H9 (cell line): ENCODE data around the gene NAMPT. TPM values are rescaled to one million over a fixed set of nuclear protein-coding genes. Genes with fewer than 3 reads are reported as not detected.

Source experiments
- DNase-seq: peaks from one replicate; pipeline ENCODE4 v3.0.0-alpha.2; 2017
- H2AFZ ChIP-seq: one replicate; pipeline ENCODE4 v1.6.1; 2013; ENCODE audit warnings: mild to moderate bottlenecking, low read length, control low read depth, moderate library complexity
- H2AK5ac ChIP-seq: 2 replicates; pipeline ENCODE4 v1.6.1; 2013; ENCODE audit warnings: low read length, control low read depth, mixed read lengths; ENCODE audit not compliant: insufficient read length
- H2BK120ac ChIP-seq: one replicate; pipeline ENCODE4 v1.6.1; 2013; ENCODE audit warnings: low read depth, mild to moderate bottlenecking, low read length, control low read depth, inconsistent platforms; ENCODE audit not compliant: poor library complexity, severe bottlenecking
- H2BK12ac ChIP-seq: 2 replicates; pipeline ENCODE4 v1.6.1; 2013; ENCODE audit warnings: low read length, control low read depth, mixed read lengths, low read depth; ENCODE audit not compliant: insufficient read length
- H2BK15ac ChIP-seq: 2 replicates; pipeline ENCODE4 v1.6.1; 2013; ENCODE audit warnings: low read depth, low read length, control low read depth
- H2BK20ac ChIP-seq: one replicate; pipeline ENCODE4 v1.6.1; 2013; ENCODE audit warnings: low read depth, mild to moderate bottlenecking, low read length, control low read depth, inconsistent platforms; ENCODE audit not compliant: poor library complexity, severe bottlenecking
- H2BK5ac ChIP-seq: 2 replicates; pipeline ENCODE4 v1.6.1; 2013; ENCODE audit warnings: low read length, control low read depth, mixed read lengths; ENCODE audit not compliant: insufficient read length
- H3K14ac ChIP-seq: 2 replicates; pipeline ENCODE4 v1.6.1; 2013; ENCODE audit warnings: low read length, control low read depth; ENCODE audit not compliant: insufficient read depth
- H3K18ac ChIP-seq: 2 replicates; pipeline ENCODE4 v1.6.1; 2013; ENCODE audit warnings: low read depth, mild to moderate bottlenecking, mixed read lengths, low read length, control low read depth; ENCODE audit not compliant: insufficient read length
- H3K23ac ChIP-seq: 2 replicates; pipeline ENCODE4 v1.6.1; 2013; ENCODE audit warnings: low read length, control low read depth, mixed read lengths, low read depth; ENCODE audit not compliant: insufficient read length
- H3K23me2 ChIP-seq: 2 replicates; pipeline ENCODE4 v1.6.1; 2013; ENCODE audit warnings: low read depth, mild to moderate bottlenecking, mixed read lengths, low read length, control low read depth; ENCODE audit not compliant: insufficient read length, poor library complexity, severe bottlenecking
- H3K27ac ChIP-seq: 2 replicates; pipeline ENCODE4 v1.5.1; 2013; ENCODE audit warnings: low read length, control low read depth, mixed read lengths, low read depth; ENCODE audit not compliant: insufficient read length
- H3K27me3 ChIP-seq: 2 replicates; pipeline ENCODE4 v1.6.1; 2013; ENCODE audit warnings: low read length, control low read depth, inconsistent platforms; ENCODE audit not compliant: insufficient read depth
- H3K4ac ChIP-seq: 2 replicates; pipeline ENCODE4 v1.6.1; 2013; ENCODE audit warnings: low read depth, mild to moderate bottlenecking, control low read depth, inconsistent platforms, low read length, moderate library complexity
- H3K4me1 ChIP-seq: 2 replicates; pipeline ENCODE4 v1.6.1; 2013; ENCODE audit warnings: low read length, control low read depth, inconsistent platforms; ENCODE audit not compliant: insufficient read depth
- H3K4me2 ChIP-seq: 2 replicates; pipeline ENCODE4 v1.6.1; 2013; ENCODE audit warnings: low read length, control low read depth, mixed read lengths; ENCODE audit not compliant: insufficient read length, insufficient read depth
- H3K56ac ChIP-seq: 2 replicates; pipeline ENCODE4 v1.6.1; 2013; ENCODE audit warnings: low read depth, mild to moderate bottlenecking, mixed read lengths, low read length, control low read depth; ENCODE audit not compliant: insufficient read length
- H3K79me1 ChIP-seq: 2 replicates; pipeline ENCODE4 v1.6.1; 2013; ENCODE audit warnings: low read depth, mild to moderate bottlenecking, moderate library complexity, low read length, control low read depth, inconsistent platforms; ENCODE audit not compliant: insufficient read depth, poor library complexity, severe bottlenecking
- H3K79me2 ChIP-seq: 2 replicates; pipeline ENCODE4 v1.6.1; 2013; ENCODE audit warnings: low read length, control low read depth, inconsistent platforms; ENCODE audit not compliant: insufficient read depth
- H3K9ac ChIP-seq: 2 replicates; pipeline ENCODE4 v1.6.1; 2013; ENCODE audit warnings: low read length, control low read depth, mixed read lengths; ENCODE audit not compliant: insufficient read length; ENCODE audit errors: extremely low read depth
- H3K9me3 ChIP-seq: one replicate; pipeline ENCODE4 v1.6.1; 2013; ENCODE audit warnings: low read depth, low read length, inconsistent platforms; ENCODE audit not compliant: control insufficient read depth
- H3T11ph ChIP-seq: one replicate; pipeline ENCODE4 v1.6.1; 2013; ENCODE audit warnings: mild to moderate bottlenecking, low read length, control low read depth, inconsistent platforms
- H4K20me1 ChIP-seq: one replicate; pipeline ENCODE4 v1.6.1; 2013; ENCODE audit not compliant: control insufficient read depth, insufficient read length, insufficient read depth
- H4K5ac ChIP-seq: 2 replicates; pipeline ENCODE4 v1.6.1; 2013; ENCODE audit warnings: low read depth, mild to moderate bottlenecking, mixed read lengths, low read length, control low read depth; ENCODE audit not compliant: insufficient read length
- H4K8ac ChIP-seq: replicated peaks from 2 replicates; pipeline ENCODE4 v1.6.1; 2013; ENCODE audit warnings: low read length, control low read depth, mixed read lengths, low read depth; ENCODE audit not compliant: insufficient read length
- H4K91ac ChIP-seq: 2 replicates; pipeline ENCODE4 v1.6.1; 2013; ENCODE audit warnings: low read depth, mild to moderate bottlenecking, moderate library complexity, mixed read lengths, low read length, control low read depth; ENCODE audit not compliant: insufficient read length
- H3K27ac Mint-ChIP-seq, 3 experiments: 2 replicates in 2 of 3; 3 replicates in 1 of 3; pipeline ENCODE4 v1.8.0; 2020 to 2021; ENCODE audit warnings: mixed read lengths in 3 of 3, mild to moderate bottlenecking in 1 of 3, moderate library complexity in 1 of 3
- H3K27me3 Mint-ChIP-seq: 2 replicates; pipeline ENCODE4 v1.8.0; 2021; ENCODE audit warnings: low read depth, mild to moderate bottlenecking, moderate library complexity, mixed read lengths
- H3K36me3 Mint-ChIP-seq, 3 experiments: 2 replicates in 2 of 3; 3 replicates in 1 of 3; pipeline ENCODE4 v1.8.0; 2020 to 2021; ENCODE audit warnings: low read depth in 3 of 3, mixed read lengths in 3 of 3; ENCODE audit not compliant: insufficient read depth in 1 of 3
- H3K4me1 Mint-ChIP-seq, 2 experiments: 2 replicates each; pipeline ENCODE4 v1.8.0; 2020; ENCODE audit warnings: mixed read lengths in 2 of 2
- H3K4me3 Mint-ChIP-seq, 2 experiments: 2 replicates in 1 of 2; 3 replicates in 1 of 2; pipeline ENCODE4 v1.8.0; 2020 to 2021; ENCODE audit warnings: mild to moderate bottlenecking in 2 of 2, mixed read lengths in 2 of 2, moderate library complexity in 1 of 2
- H3K9me3 Mint-ChIP-seq, 2 experiments: 2 replicates in 1 of 2; 3 replicates in 1 of 2; pipeline ENCODE4 v1.8.0; 2020; ENCODE audit warnings: mild to moderate bottlenecking in 2 of 2, mixed read lengths in 2 of 2, moderate library complexity in 1 of 2
- CTCF ChIP-seq: fragments of 200-600 bp; sonication (generic); conservative IDR thresholded peaks from 3 replicates; pipeline ENCODE4 v1.8.0; 2021; ENCODE audit warnings: antibody characterized with exemption, mild to moderate bottlenecking
- WGBS: extraction: QIAGEN DNeasy Blood & Tissue Kit; methylation state at CpG from one replicate; pipeline ENCODE4 v1.1.7; 2013; ENCODE audit warnings: missing lambda C conversion rate, low lambda C conversion rate, mixed read lengths; ENCODE audit not compliant: insufficient read length; ENCODE audit errors: extremely low coverage; 5-methylcytosine and 5-hydroxymethylcytosine counted together
- total RNA-seq: library from RNA; stranded (reverse); gene quantifications from 2 replicates; pipeline ENCODE4 v1.2.1, GENCODE V29; 2021

Gene NAMPT
- total RNA-seq, 1 experiment from 2014 or later, result 83.5 TPM

DNA sequence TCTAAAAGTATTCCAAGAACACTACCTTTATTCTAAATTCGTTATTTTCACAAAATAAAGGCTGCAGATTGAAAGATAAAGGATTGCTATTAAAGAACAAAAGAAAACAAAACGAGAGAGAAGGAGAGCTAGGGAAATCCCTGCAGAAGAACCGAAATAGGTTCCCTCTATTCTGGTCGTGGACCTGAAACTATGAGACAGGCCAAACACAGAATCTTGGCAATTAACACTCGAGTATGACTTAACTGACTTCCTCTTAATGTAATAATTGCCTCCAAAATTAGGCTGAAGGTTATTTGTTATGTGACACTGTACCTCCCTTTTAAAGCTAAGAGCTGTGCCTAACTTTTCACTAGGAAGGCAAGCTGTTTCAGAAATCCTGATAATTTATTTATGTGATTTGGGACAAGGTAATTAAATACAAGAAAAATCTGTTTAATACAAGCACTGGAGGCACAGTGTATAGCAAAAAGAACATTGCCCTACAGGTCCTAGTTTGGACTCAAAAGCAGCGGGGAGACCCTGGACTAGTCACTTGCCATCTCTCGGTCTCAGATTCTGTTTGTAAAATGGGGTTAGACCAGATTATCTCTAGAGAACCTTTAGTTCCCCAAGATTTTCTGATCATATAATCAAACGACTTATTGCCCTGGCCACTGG, 11.6 kb downstream of the NAMPT start:
- Histone ChIP-seq H3K14ac (no peak overlapping the region), H2BK12ac (no peak overlapping the region), H2BK20ac (no peak overlapping the region), H3K4me2 (no peak overlapping the region), H3K4me1 (no peaks in the 10 kb centered on the region), H3T11ph (no peak overlapping the region), H3K9ac (no peak overlapping the region), H3K79me2 (no peaks in the 10 kb centered on the region), H4K91ac (no peak overlapping the region), H2BK120ac (no peak overlapping the region), H4K5ac (no peak overlapping the region), H3K23ac (no peak overlapping the region), H4K8ac (no peak overlapping the region), H3K23me2 (no peaks in the 10 kb centered on the region), H4K20me1 (no peaks in the 10 kb centered on the region), H2BK15ac (no peak overlapping the region), H3K27ac (no peak overlapping the region), H2AK5ac (no peak overlapping the region), H3K4ac (no peak overlapping the region), H2BK5ac (no peak overlapping the region), H3K27me3 (no peaks in the 10 kb centered on the region), H3K9me3 (no peaks in the 10 kb centered on the region), H3K56ac (no peak overlapping the region), H2AFZ (no peak overlapping the region), H3K18ac (no peak overlapping the region), H3K79me1 (no peaks in the 10 kb centered on the region)
- H3K4me1 Mint-ChIP-seq, result no peaks in the 10 kb centered on the region
- TF ChIP-seq CTCF, result no peak
- WGBS, result no CpG with 5 or more reads among the region's 8 CpGs
- no peak overlapping the region for H3K4me3 Mint-ChIP-seq
- DNase-seq, result no peak
- no peaks in the 10 kb centered on the region; a peak in 1 of 5 replicates for H3K9me3 Mint-ChIP-seq
- H3K27me3 Mint-ChIP-seq, result no peaks in the 10 kb centered on the region
- peaks cover 14 to 68% (median 64%) of the 10 kb centered on the region in 3 experiments; a peak in 6 of 7 replicates for H3K36me3 Mint-ChIP-seq
- H3K27ac Mint-ChIP-seq, result no peak overlapping the region
